ENCODE data around the gene ADD2.
"Not testable (repeated sequence)": the region's sequence is repeated elsewhere in the genome, so short reads cannot be mapped to it uniquely, and the experiment has no call there.

Gene ADD2

GRCh38 chr2:70750320-70750719 is 17.7 kb downstream of the ADD2 start:
- peaks cover 0 to 25% (median 5%) of the 10 kb centered on the region in 11 experiments; a peak in 8 of 22 replicates for H4K20me1 ChIP-seq
- H3K4me1 ChIP-seq = peaks cover 20 to 36% (median 30%) of the 10 kb centered on the region in 10 experiments; a peak in 19 of 20 replicates
- H3K9me3 ChIP-seq (replicated peaks in 1 of 11) = peaks cover 0 to 24% (median 6%) of the 10 kb centered on the region in 11 experiments; a peak in 13 of 22 replicates
- H3K36me3 ChIP-seq = peaks cover 0 to 20% (median 7%) of the 10 kb centered on the region in 11 experiments; a peak in 10 of 22 replicates
- H3K4me3 ChIP-seq = no peak overlapping the region
- no peak overlapping the region for H3K9ac ChIP-seq
- H3K27ac ChIP-seq = no peak overlapping the region
- no peak for TF ChIP-seq Cebpa-rat (IDR thresholded peaks at IDR 0.05)
- H3K4me2 ChIP-seq = no peak overlapping the region
- no peaks in the 10 kb centered on the region for H3K27me3 ChIP-seq

- H3K36me3 ChIP-seq = peaks cover 0 to 28% (median 7%) of the 10 kb centered on the region in 11 experiments; a peak in 10 of 22 replicates
- no peak overlapping the region for H3K9ac ChIP-seq
- no peaks in the 10 kb centered on the region for H3K27me3 ChIP-seq
- H3K27ac ChIP-seq = no peak overlapping the region
- peaks cover 0 to 13% (median 4%) of the 10 kb centered on the region in 11 experiments; a peak in 6 of 22 replicates for H4K20me1 ChIP-seq
- H3K4me1 ChIP-seq = peaks cover 15 to 36% (median 23%) of the 10 kb centered on the region in 10 experiments; a peak in 19 of 20 replicates
- TF ChIP-seq Cebpa-rat (IDR thresholded peaks at IDR 0.05) = no peak
- peaks cover 0 to 24% (median 6%) of the 10 kb centered on the region in 11 experiments; a peak in 13 of 22 replicates for H3K9me3 ChIP-seq (replicated peaks in 1 of 11)
- no peak overlapping the region for H3K4me3 ChIP-seq
- peak overlapping the region in 6 of 11 experiments; percentile 0 to 50 (median 9); a peak in 8 of 22 replicates for H3K4me2 ChIP-seq
Measured at GRCh38 chr2:70748002-70748784, 19.8 kb downstream of the ADD2 start.

- peaks cover 9 to 36% (median 20%) of the 10 kb centered on the region in 10 experiments; a peak in 19 of 20 replicates for H3K4me1 ChIP-seq
- no peak for TF ChIP-seq Cebpa-rat (IDR thresholded peaks at IDR 0.05)
- H3K9me3 ChIP-seq (replicated peaks in 1 of 11) = peaks cover 0 to 24% (median 6%) of the 10 kb centered on the region in 11 experiments; a peak in 13 of 22 replicates
- H3K4me3 ChIP-seq = no peak overlapping the region
- H3K27ac ChIP-seq = no peak overlapping the region
- no peaks in the 10 kb centered on the region for H3K27me3 ChIP-seq
- H4K20me1 ChIP-seq = peaks cover 0 to 9% (median 0%) of the 10 kb centered on the region in 11 experiments; a peak in 4 of 22 replicates
- no peak overlapping the region for H3K9ac ChIP-seq
- H3K36me3 ChIP-seq = peaks cover 0 to 28% (median 12%) of the 10 kb centered on the region in 11 experiments; a peak in 10 of 22 replicates
- peak overlapping the region in 2 of 11 experiments; percentile 10 to 50; a peak in 1 of 22 replicates for H3K4me2 ChIP-seq
Measured at GRCh38 chr2:70747284-70747683, 20.7 kb downstream of the ADD2 start.

- Histone ChIP-seq H3K27ac (no peak overlapping the region), H3K9me3 (replicated peaks in 1 of 11) (peaks cover 0 to 24% (median 11%) of the 10 kb centered on the region in 11 experiments; a peak in 14 of 22 replicates), H3K36me3 (peaks cover 6 to 35% (median 14%) of the 10 kb centered on the region in 11 experiments; a peak in 14 of 22 replicates), H3K27me3 (no peaks in the 10 kb centered on the region), H3K4me1 (peaks cover 9 to 36% (median 20%) of the 10 kb centered on the region in 10 experiments; a peak in 19 of 20 replicates), H3K9ac (no peak overlapping the region), H3K4me3 (no peak overlapping the region), H3K4me2 (0 out of 22 replicates have a peak overlapping the region, but pooled peaks of 2 of the 11 experiments have one; percentile 1 to 10), H4K20me1 (peaks cover 0 to 9% (median 0%) of the 10 kb centered on the region in 11 experiments; a peak in 4 of 22 replicates)
- no peak for TF ChIP-seq Cebpa-rat (IDR thresholded peaks at IDR 0.05)
Measured at GRCh38 chr2:70746094-70746974, 21.7 kb downstream of the ADD2 start.

GRCh38 chr2:70745276-70745825 is 22.6 kb downstream of the ADD2 start:
- peaks cover 6 to 39% (median 18%) of the 10 kb centered on the region in 11 experiments; a peak in 14 of 22 replicates for H3K36me3 ChIP-seq
- no peak overlapping the region for H3K27ac ChIP-seq
- no peak overlapping the region for H3K9ac ChIP-seq
- H3K9me3 ChIP-seq (replicated peaks in 1 of 11) = peaks cover 6 to 29% (median 15%) of the 10 kb centered on the region in 11 experiments; a peak in 17 of 22 replicates
- peaks cover 0 to 9% (median 0%) of the 10 kb centered on the region in 11 experiments; a peak in 3 of 22 replicates for H4K20me1 ChIP-seq
- peaks cover 9 to 31% (median 20%) of the 10 kb centered on the region in 10 experiments; a peak in 19 of 20 replicates for H3K4me1 ChIP-seq
- H3K4me2 ChIP-seq = no peak overlapping the region
- H3K4me3 ChIP-seq = no peak overlapping the region
- no peak for TF ChIP-seq Cebpa-rat (IDR thresholded peaks at IDR 0.05)
- no peaks in the 10 kb centered on the region for H3K27me3 ChIP-seq

GRCh38 chr2:70744397-70744796 is 23.6 kb downstream of the ADD2 start:
- H3K27me3 ChIP-seq = no peaks in the 10 kb centered on the region
- H3K27ac ChIP-seq = no peak overlapping the region
- H3K4me2 ChIP-seq = no peak overlapping the region
- H4K20me1 ChIP-seq = peaks cover 0 to 9% (median 0%) of the 10 kb centered on the region in 11 experiments; a peak in 3 of 22 replicates
- H3K4me3 ChIP-seq = no peak overlapping the region
- peaks cover 11 to 30% (median 21%) of the 10 kb centered on the region in 11 experiments; a peak in 21 of 22 replicates for H3K9me3 ChIP-seq (replicated peaks in 1 of 11)
- TF ChIP-seq Cebpa-rat (IDR thresholded peaks at IDR 0.05) = no peak
- no peak overlapping the region for H3K9ac ChIP-seq
- H3K4me1 ChIP-seq = peaks cover 5 to 31% (median 17%) of the 10 kb centered on the region in 10 experiments; a peak in 19 of 20 replicates
- H3K36me3 ChIP-seq = peaks cover 6 to 33% (median 20%) of the 10 kb centered on the region in 11 experiments; a peak in 13 of 22 replicates

- Histone ChIP-seq H4K20me1 (peaks cover 0 to 9% (median 0%) of the 10 kb centered on the region in 11 experiments; a peak in 3 of 22 replicates), H3K4me3 (no peak overlapping the region), H3K4me1 (peaks cover 0 to 24% (median 11%) of the 10 kb centered on the region in 10 experiments; a peak in 16 of 20 replicates), H3K36me3 (peaks cover 6 to 33% (median 18%) of the 10 kb centered on the region in 11 experiments; a peak in 13 of 22 replicates), H3K9me3 (replicated peaks in 1 of 11) (peaks cover 12 to 27% (median 20%) of the 10 kb centered on the region in 11 experiments; a peak in 21 of 22 replicates), H3K27ac (no peak overlapping the region), H3K9ac (no peak overlapping the region), H3K4me2 (no peak overlapping the region), H3K27me3 (no peaks in the 10 kb centered on the region)
- TF ChIP-seq Cebpa-rat (IDR thresholded peaks at IDR 0.05) = no peak
Measured at GRCh38 chr2:70743677-70744076, 24.3 kb downstream of the ADD2 start.

GRCh38 chr2:70743068-70743467 is 24.9 kb downstream of the ADD2 start:
- H3K27ac ChIP-seq = no peak overlapping the region
- no peak overlapping the region for H3K9ac ChIP-seq
- no peak overlapping the region for H3K4me3 ChIP-seq
- H3K9me3 ChIP-seq (replicated peaks in 1 of 11) = peaks cover 12 to 27% (median 20%) of the 10 kb centered on the region in 11 experiments; a peak in 21 of 22 replicates
- H4K20me1 ChIP-seq = peaks cover 0 to 9% (median 0%) of the 10 kb centered on the region in 11 experiments; a peak in 4 of 22 replicates
- no peaks in the 10 kb centered on the region for H3K27me3 ChIP-seq
- no peak overlapping the region for H3K4me2 ChIP-seq
- H3K36me3 ChIP-seq = peaks cover 6 to 33% (median 18%) of the 10 kb centered on the region in 11 experiments; a peak in 13 of 22 replicates
- peaks cover 0 to 18% (median 5%) of the 10 kb centered on the region in 10 experiments; a peak in 11 of 20 replicates for H3K4me1 ChIP-seq
- TF ChIP-seq Cebpa-rat (IDR thresholded peaks at IDR 0.05) = no peak

GRCh38 chr2:70739492-70739891 is 28.5 kb downstream of the ADD2 start:
- not testable (repeated sequence) for H3K27me3 ChIP-seq, H3K9ac ChIP-seq, H3K27ac ChIP-seq, H3K4me3 ChIP-seq
- H3K4me2 ChIP-seq = peak overlapping the region in 1 of 11 experiments; percentile 1; a peak in 1 of 22 replicates
- H3K36me3 ChIP-seq = peaks cover 6 to 29% (median 15%) of the 10 kb centered on the region in 11 experiments; a peak in 13 of 22 replicates
- peaks cover 14 to 19% (median 16%) of the 10 kb centered on the region in 10 experiments for H3K4me1 ChIP-seq
- peaks cover 0 to 12% (median 3%) of the 10 kb centered on the region in 11 experiments; a peak in 9 of 22 replicates for H4K20me1 ChIP-seq
- H3K9me3 ChIP-seq (replicated peaks in 1 of 11) = peaks cover 6 to 20% (median 17%) of the 10 kb centered on the region in 11 experiments; a peak in 21 of 22 replicates
